ENCODE measurements around the gene MALL. TPM values are rescaled to one million over a fixed set of nuclear protein-coding genes. Genes with fewer than 3 reads are reported as not detected.

The MALL gene
- total and polyA plus RNA-seq, 2 of the 13 experiments (the other 11 are each of a cell fraction or from before 2014, with no cell fraction given): not detected

DNA sequence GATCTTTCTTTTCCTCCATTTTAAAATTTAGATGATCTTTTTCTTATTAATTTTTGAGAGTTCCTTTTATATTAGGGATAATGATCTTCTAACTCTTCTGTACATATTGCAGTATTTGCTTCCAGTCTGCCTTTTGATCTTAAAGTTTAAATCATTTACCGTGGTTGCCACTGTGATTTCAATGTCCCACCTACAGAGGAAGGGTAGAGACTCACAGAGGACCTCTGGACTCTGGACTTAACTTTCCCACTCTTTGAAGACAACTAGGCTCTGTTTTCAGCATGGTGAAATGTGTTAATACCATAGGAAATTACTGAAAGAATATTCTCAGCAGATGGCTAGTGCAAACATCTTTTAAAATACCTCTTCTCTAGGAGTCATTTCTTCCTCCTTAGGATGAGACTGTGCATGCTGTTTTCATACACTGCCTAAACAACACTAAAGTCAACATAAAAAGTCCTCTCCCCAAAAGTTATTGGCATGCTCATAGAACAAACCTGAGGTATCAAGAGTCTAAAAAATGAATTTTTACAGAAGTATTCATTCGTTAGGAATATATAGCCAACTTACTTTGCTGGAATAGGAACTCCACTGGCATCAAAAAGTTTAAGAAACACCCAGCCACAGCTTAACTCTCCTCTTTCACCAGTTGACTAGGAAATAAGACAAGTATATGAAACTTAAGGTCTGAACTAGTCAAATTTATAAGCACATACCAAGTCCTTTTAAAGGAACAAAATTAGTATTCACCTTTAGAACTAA lies 30.7 kb upstream of the MALL start (continued):
- TF ChIP-seq, protein P1, sequence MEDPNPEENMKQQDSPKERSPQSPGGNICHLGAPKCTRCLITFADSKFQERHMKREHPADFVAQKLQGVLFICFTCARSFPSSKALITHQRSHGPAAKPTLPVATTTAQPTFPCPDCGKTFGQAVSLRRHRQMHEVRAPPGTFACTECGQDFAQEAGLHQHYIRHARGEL (CRISPR knock-in tag; IDR thresholded peaks at IDR 0.05): no peak
- no peak for TF ChIP-seq HNF1B (CRISPR knock-in tag; IDR thresholded peaks at IDR 0.05)
- peak; percentile 82 for TF ChIP-seq HMG20B (CRISPR knock-in tag; conservative IDR thresholded peaks at IDR 0.05)
- no peak for TF ChIP-seq ZBTB8A (CRISPR knock-in tag; IDR thresholded peaks at IDR 0.05; ENCODE audit: borderline replicate concordance, low read depth)
- peak; percentile 81; the same call in 1 of the 2 replicates for TF ChIP-seq TBX3 (IDR thresholded peaks at IDR 0.05; ENCODE audit: borderline replicate concordance)
- TF ChIP-seq THAP11 (CRISPR knock-in tag; IDR thresholded peaks at IDR 0.05): peak; percentile 38; the same call in 1 of the 2 replicates
- no peak for TF ChIP-seq KDM2A (CRISPR knock-in tag; IDR thresholded peaks at IDR 0.05; ENCODE audit: borderline replicate concordance, low read depth)
- no peak for TF ChIP-seq REL (CRISPR knock-in tag; conservative IDR thresholded peaks at IDR 0.05)
- TF ChIP-seq ZBTB42 (CRISPR knock-in tag; IDR thresholded peaks at IDR 0.05): no peak
- TF ChIP-seq ZNF232 (CRISPR knock-in tag; IDR thresholded peaks at IDR 0.05; ENCODE audit: borderline replicate concordance): no peak
- TF ChIP-seq IKZF4 (CRISPR knock-in tag; IDR thresholded peaks at IDR 0.05; ENCODE audit: borderline replicate concordance, low read depth, not compliant biosample characterization): no peak
- no peak for TF ChIP-seq ZZZ3 (CRISPR knock-in tag; IDR thresholded peaks at IDR 0.05; ENCODE audit: borderline replicate concordance)
- TF ChIP-seq RORA (CRISPR knock-in tag; IDR thresholded peaks at IDR 0.05): no peak
- no peak for TF ChIP-seq ZKSCAN8 (CRISPR knock-in tag; IDR thresholded peaks at IDR 0.05; ENCODE audit: borderline replicate concordance)
- no peak for TF ChIP-seq CBX2 (IDR thresholded peaks at IDR 0.05; ENCODE audit: low read depth, low read length)
- TF ChIP-seq CBX2 (CRISPR knock-in tag; IDR thresholded peaks at IDR 0.05; ENCODE audit: low read depth): no peak
- peak; percentile 88 for TF ChIP-seq CEBPG (CRISPR knock-in tag; IDR thresholded peaks at IDR 0.05)
- no peak for TF ChIP-seq PHF8 (CRISPR knock-in tag; IDR thresholded peaks at IDR 0.05)
- no peak for TF ChIP-seq CBX1 (IDR thresholded peaks at IDR 0.05; ENCODE audit: low read depth)
- no peak for TF ChIP-seq DMTF1 (CRISPR knock-in tag; IDR thresholded peaks at IDR 0.05)
- no peak for TF ChIP-seq WIZ (CRISPR knock-in tag; IDR thresholded peaks at IDR 0.05)
- TF ChIP-seq NFE2 (CRISPR knock-in tag; IDR thresholded peaks at IDR 0.05): no peak
- no peak for TF ChIP-seq ATF3 (CRISPR knock-in tag; IDR thresholded peaks at IDR 0.05)
- no peak; the same call in 1 of the 2 replicates for TF ChIP-seq MTA1 (CRISPR knock-in tag; IDR thresholded peaks at IDR 0.05; ENCODE audit: borderline replicate concordance)
- no peak for TF ChIP-seq ARHGAP35 (CRISPR knock-in tag; IDR thresholded peaks at IDR 0.05; ENCODE audit: borderline replicate concordance)
- no peak for TF ChIP-seq ZNF691 (CRISPR knock-in tag; IDR thresholded peaks at IDR 0.05; ENCODE audit: borderline replicate concordance, low read depth)
